ENCODE measurements around the gene HK1.
"Not testable (repeated sequence)": the region's sequence is repeated elsewhere in the genome, so short reads cannot be mapped to it uniquely, and the experiment has no call there.

The HK1 gene

DNA sequence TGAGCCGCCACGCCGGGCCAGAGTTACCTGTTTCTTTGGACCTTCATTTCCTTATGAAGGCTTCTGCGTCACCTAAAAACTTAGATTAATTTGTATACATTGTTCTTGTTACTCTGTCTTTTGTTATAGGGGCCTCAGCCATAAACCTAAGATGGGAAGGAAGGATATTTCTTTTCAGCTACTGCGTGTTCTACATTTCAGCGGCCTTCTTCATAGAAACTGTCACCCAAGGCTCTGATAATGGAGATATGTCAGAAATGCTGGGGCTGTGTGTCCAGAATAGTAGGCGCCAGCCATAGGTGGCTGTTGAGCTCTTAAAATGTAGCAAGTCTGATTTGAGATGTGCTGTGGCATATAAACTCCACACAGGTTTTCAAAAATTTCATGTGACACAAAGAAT is 52.9 kb downstream of the HK1 start:
- no peak for DNase-seq

DNA sequence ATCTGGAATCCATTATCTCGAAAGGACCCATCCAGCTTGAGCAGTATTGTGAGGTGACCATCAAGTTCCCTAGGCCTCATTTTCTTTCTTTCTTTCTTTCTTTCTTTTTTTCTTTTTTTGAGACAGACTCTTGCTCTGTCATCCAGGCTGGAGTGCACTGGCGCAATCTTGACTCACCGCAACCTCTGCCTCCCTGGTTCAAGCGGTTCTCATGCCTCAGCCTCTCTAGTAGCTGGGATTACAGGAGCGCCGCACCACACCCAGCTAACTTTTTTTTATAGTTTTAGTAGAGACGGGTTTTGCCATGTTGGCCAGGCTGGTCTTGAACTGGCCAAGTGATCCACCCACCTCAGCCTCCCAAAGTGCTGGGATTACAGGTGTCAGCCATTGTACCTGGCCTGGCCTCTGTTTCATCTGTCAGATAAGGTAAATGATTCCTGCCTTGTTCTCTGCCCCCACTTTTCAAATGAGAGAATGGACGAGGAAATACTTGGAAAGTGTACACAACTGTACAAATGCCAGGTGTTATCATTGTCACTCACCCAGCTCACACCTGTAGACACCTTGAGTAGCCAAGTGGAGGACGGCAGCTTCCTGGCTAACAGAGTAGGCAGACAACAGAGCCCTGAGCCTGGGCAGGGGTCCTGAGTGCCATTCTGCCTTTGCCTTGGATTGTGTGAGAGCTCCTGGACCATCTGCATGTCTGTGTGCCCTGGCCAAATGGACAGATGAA is 54.1 kb downstream of the HK1 start:
- DNase-seq = no peak

DNA sequence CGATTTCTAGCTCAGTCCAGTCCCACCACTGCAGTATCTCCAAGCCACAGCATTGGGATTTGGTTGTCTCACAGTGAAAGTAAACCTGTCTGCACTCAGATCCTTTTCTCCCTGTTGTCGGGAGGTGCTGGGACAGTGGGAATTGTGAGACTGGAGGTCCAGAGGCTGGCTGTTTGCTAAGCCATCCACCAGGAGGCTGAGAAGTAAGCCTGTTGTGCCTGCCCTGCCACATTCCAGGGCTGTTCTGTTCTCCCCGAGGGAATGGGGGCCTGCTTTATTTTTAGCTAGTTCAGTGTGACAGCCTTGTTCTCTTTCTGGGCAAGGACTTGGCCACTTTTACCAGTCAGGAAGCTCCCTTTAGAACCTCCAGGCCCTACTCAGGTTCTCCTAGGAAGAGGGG is 54.9 kb downstream of the HK1 start:
- DNase-seq = no peak

DNA sequence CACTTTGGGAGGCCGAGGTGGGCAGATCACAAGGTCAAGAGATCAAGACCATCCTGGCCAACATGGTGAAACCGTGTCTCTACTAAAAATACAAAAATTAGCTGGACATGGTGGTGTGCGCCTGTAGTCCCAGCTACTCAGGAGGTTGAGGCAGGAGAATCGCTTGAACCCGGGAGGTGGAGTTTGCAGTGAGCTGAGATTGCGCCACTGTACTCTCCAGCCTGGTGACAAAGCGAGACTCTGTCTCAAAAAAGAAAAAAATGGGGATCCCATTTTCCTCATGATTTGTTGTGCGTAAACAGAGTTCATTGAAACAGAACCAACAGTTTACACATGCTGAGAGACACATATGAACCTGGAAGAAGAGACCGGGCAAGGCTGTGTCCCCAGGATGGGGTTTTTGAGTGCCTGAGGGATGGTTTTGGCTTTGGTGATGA is 55.6 kb downstream of the HK1 start:
- not testable (repeated sequence) for DNase-seq

DNA sequence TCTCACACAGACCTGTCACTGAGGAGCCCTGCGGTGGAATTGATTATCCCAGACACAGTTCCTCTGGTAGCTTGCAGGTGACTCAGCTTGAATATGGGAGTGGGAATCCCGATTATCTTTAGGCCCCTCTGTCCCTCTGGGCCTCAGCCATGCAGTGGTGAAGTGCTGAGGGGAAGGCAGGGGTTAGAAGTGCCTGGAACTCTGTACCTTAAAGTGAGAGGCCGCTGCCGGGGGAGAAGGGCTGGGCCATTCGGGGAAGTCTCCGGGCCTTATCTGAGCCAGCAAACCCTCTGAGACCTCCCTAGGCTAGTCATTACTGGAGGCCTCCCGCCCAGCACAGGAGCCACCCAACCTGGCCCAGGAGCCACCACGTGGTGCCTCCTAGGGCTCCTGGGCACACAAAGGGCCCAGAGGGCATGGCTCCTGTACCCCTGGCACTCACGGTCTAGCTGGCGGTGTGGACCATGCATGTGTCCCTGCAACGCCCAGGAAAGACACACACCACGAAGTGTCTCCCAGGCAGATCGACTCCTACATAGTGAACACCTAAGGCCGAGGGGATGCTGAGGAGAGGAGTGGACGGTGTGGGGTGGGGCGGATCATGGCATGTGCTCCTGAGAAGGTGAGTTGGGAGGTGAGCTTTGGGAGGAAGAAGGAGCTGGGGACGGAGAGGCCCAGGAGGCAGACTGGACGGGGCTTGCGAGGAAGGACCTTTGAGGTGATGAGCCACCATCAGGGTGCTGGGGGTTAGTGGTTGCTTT is 56.2 kb downstream of the HK1 start:
- DNase-seq = no peak

DNA sequence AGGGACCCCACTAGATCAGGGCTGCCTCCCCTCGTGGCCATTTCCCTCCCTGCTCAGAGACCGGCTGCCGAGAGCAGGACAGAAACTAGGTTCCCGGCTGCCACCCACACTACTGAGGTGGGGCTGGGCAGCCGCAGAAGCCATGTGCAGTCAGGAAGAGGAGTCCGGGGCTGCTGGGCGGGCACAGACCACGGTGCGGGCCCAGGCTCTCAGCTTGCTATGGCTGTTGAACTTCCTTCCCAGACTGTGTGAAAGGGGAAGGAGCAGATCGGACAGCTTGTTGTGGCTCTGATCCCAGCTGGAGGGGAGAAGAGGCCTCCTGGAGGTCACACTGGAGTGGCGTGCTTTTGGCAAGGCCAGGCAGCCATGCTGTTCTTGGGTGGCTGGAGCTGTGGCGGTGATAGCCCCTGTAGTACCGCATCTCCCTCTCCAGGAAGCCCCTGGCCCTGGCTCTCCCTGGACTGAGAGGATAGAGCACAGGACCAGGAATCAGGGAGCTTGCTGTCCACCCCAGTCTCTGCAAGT is 56.8 kb downstream of the HK1 start:
- DNase-seq = no peak

DNA sequence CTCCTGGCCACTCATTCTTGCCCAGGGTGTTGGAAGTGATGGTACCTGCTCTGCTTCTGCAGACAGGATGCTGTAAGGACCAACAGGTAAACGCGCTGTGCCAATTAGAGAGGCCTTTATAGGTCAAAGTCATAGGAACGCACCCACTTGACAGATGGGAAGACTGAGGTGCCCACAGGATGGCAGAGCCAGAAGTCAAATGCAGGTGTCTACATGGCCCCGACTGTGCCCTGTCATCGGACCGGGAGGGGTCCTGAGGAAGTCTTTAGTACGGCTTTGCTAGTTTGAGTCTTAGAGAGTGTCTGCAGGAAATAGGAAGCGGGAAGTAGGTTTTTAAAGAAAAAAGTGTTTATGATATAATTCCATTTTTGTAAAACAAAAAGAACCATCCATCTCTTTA is 57.3 kb downstream of the HK1 start:
- no peak for DNase-seq

DNA sequence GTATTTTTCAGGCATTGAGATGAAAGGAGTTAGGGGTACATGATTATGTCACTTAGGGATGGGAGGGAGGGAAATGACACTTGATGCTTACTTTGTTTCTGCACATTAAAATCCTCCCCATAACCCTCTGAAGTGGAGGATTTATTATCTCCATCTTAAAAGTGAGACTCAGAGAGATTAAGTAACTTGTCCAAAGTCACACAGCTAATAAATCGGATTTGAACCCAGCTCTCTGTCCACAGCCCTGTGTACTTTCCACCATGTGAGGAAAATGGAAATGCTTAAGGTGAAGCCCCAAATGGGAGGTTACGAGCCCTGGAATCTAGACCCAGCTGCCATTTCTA is 58.6 kb downstream of the HK1 start:
- DNase-seq = no peak

DNA sequence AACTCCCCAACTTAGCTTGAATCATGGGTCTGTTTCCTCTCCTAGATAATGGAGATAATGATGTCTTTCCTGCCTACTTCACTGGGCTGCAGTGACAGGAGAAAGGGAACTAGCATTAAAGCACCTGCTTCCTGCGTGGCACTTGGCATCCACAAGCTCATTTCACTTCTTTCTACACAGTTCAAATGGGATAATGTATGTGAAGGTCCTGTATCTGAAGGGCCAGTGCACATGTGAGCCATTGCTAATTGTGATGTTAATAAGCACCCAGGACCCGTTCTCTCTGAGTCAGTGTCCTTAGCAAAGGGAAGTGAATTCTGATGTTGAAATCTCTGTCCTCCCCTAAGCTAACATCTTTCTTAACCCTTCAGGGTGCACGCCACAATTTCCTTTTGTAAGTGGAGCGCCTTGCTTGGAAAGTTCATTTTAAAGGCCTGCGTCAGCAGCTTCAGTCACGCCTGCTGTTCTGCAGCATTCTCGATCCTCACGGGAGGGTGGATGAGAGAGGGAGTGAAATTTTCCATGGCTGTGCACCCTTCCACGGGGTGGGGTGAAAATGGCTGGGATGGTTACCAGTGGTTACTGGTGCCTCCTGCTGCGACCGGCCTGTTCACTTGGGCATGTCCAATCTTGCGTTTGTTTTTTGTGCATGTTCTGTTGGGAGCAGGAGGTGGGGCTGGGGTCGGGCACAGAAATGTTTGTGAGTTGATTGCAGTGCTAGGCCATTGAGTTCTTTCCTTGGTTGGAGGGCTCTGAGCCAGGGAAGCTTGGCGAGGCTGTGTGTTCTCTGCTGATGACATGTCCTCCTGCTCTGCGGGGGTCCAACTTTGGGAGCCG is 59.2 kb downstream of the HK1 start:
- no peak for DNase-seq

DNA sequence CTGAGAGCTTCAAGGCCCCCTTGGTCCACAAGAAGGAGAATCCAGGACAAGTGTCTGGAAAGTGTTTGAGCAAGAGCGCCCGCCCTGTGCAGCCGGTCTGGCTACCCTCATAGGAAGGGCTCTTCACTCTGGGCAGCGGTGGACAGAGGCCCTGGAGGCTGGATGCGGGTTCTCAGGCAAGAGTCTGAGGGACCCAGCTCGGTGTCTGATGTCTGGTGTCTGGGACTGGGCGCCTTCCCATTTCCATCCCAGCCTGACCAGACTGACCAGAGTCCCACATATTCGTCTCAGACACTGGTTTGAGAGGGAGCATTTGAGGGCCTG is 59.8 kb downstream of the HK1 start:
- no peak for DNase-seq

DNA sequence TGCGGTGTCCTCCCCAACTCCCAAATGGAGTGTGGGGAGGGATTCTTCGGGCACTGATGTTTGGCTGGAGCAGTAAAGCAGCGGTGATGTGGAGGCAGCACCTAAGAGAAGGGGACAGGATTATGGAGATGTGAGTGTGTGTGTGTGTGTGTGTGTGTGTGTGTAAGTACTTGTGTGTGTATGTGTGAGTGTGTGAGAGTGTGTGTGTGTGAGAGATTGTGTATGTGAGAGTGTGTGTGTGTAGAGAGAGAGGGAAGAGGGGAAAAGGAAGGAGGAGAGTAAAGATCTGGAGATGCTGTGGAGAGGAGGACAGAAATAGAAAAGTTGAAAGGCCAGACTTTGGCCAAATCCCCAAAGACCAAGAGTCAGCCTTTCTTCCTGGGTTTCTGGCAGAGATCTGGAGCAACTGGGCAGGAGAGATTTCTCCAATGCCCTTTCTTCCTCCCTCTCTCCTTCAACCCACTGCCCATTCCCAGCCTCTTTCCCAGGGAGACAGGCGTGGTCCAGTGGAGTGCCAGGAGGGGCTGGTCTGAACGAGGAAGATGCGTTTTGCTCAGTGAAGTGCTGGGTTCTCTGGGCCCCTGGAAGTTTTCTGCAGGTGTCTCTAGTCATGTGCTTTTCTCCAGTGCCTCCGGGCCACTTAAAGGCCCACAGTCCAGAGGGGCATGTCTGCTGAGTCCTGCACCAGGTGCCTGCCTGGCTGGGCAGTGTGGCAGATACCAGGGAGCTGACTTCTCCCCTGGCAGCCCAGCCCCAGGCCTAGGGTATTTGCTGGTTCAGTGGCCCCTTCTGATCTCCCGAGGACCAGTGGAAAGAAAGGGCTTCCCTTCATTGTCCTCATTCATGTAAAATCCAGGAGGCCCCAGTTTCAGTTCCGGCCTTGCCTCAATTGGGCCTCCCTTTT is 60.5 kb downstream of the HK1 start:
- no peak for DNase-seq

DNA sequence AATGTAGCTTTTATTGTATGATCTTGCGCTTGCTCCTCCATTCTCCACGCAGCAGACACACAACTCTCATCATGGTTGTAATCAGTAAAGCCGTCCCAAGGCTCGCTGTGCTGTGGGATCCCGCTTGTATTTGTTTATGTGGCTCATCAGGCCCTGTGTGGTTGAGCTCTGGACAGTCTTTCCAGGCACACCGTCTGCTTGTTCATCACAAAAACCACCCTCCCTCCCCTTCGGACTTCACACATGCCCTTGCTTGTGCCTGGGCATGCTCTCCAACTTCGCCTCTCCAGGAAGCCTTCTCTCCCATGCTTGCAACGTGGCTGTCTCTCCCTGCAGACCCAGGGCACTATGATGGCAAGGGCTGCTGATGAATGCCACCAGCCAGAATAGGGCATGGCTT is 62.4 kb downstream of the HK1 start:
- DNase-seq = no peak

DNA sequence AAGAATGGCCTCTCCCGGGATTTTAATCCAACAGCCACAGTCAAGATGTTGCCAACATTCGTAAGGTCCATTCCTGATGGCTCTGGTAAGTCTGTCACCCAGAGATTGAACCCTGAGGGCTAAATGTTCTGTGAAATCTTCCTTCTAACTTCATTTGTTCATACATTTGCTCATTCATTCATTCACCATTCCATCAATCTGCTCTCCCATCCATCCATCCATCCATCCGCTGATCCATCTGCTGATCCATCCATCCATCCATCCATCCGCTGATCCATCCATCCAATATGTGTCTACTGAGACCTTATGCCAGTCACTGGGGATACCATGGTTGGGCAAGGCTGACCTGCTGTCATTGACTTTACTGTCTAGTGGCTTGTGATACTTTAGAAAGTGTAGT is 65.6 kb downstream of the HK1 start:
- DNase-seq = no peak

DNA sequence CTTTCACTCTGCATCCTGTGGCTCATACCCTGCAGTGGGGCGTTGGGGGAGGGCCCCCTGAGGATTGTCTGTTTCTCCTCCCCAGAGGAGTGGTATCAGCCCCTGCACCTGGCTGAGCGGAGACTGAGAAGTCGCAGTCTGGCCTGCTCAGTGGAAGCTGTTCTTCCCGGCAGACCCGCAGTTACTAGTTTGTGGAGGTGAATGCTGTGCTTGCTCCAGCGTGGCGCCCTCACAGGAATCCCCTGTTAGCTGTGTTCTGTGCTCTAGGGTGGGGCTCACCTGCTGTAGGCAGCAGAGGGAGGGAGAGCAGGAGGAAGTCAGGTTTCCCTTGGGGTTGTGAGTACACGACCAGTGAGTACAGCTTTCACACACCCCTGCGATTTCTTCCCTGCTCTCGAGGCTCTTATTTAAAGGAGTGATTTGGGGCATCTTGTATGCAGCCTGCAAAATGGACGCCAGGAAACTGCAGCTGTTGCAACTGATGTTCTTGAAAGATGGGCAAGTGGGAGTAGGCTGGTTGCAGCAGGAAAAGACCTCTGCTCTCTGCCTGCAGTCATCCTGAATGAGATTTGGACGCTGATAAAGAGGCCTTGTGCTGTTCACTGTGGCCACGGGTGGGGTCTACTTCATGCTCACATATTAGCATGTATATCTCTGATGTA is 66.4 kb downstream of the HK1 start:
- no peak for DNase-seq

DNA sequence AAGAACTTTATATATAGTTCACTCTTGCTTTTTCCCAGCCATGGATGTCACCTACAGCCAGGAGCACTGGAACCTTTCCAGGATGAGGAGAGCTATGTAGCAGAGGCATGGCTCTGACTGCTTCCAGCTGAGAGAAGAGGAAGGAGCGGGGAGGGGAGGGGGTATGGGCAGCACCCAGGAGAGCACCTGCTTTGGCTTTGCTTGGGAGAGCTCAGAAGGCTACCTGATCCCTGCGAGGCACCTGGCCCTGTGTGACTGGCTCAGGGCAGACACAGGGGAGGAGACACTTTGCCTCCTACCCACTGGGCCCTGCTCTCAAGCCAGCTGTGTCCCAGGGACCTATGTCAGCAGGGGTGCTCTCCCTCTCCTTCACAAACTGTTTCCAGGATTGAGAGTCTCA is 67.1 kb downstream of the HK1 start:
- DNase-seq = no peak

DNA sequence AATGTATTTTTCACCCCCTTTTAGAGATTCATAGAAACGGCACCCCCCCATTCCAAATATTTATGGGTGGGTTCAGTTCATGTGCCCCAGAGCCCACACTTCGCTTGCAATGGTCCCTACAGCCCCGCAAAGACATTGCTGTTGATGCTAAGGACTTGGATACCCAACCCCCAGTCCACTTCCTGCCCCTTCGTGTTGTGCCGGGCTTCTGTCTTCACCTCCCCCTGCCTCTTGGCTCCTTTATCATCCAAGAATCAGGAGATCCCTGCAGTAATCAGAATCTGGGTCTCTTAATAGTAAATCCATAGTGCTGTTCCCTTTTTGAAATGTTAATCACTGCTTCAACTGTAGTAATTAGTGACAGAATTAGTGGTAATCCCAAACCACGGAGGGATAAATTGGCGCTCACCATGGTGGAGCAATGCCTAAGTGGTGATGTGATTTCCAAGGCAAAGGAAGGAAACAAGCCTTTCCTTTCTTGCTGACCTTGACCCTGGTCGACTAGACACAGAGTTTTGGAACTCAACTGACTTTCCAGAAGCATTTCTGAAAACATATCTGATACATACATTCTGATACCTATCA is 67.7 kb downstream of the HK1 start:
- DNase-seq = no peak

DNA sequence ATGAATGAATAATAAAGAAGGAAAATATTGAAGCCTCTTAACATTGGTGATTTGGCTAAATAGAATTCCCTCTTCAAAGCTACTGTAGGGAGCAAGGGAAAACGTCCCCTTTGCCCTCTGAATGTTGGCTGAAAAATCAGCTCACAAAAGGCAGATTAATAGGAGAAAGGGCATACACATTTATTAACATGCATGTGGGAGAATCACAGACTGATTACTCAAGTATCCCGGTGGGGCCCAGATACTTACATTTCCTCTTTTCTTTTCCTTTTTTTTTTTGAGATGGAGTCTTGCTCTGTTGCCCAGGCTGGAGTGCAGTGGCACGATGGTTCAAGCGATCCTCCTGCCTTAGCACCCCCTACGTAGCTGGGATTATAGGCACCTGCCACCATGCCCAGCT is 68.5 kb downstream of the HK1 start:
- no peak for DNase-seq

DNA sequence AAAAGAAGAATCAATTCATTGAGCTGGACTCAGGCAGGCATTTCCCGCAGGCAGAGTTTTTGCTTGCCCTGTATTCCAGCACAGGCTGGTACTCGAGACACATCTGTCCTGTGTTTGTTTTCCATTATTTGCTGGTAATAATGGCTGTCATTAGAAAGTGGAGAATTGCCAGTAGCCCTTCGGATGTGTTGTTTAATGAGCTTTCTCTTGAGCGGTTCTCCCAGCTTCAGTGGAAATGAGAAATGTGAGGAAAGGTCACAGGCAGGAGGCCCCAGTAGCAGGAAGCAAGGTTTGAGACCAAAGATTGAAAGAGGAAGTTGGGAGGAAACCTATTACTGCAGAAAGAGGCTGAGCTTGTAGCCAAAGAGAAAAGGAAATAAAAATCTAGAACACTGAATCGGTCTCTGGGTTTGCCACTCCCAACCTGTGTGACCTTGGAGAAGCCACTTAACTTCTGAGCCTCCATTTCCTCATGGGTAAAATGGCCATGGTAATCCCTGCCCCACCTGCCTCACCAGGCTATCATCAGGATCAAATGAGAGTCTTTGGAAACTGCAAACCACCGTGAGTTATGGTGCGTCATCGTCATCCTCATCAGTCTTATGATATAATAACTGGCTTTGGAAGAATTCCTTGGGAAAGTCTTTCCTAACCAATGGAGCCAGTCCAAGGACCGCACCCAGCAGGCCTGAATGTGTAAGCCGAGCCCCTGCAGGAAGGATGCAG is 70.7 kb downstream of the HK1 start:
- DNase-seq = no peak

DNA sequence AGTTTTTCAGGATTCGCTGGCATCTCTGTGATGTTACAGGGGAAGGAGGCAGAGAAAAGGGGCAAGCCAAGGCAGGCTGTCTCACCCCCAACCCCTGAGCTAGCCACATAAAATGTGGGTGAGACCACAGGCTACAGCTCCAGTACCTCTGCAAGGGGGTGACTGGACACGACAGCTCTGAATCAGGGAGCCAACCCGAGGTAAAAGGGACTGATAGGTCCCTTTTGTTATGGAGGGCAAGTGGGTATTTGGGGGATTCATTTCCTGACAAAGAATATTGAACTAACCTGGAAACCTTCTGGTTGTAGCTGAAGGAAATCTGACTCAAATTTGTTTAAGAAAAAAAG is 71.2 kb downstream of the HK1 start:
- no peak for DNase-seq

DNA sequence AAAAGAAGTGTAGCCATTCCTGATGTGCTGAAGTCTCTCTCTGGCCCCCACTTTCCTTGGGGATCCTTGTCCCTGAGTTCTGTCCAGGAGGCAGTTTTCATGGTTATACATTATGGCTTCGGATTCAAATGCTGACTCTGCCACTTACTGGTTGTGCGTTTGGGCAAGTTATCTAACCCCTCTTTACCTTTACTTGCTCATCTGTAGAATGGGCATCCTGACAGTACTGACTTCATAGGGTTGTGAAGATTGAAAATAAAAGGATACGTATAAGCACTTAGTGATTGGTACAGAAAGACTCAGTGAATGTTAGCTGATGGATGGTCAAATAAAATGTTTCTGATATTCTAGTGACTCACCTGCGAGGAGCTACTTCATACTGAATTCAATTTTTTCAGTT is 73.3 kb downstream of the HK1 start:
- DNase-seq = no peak

DNA sequence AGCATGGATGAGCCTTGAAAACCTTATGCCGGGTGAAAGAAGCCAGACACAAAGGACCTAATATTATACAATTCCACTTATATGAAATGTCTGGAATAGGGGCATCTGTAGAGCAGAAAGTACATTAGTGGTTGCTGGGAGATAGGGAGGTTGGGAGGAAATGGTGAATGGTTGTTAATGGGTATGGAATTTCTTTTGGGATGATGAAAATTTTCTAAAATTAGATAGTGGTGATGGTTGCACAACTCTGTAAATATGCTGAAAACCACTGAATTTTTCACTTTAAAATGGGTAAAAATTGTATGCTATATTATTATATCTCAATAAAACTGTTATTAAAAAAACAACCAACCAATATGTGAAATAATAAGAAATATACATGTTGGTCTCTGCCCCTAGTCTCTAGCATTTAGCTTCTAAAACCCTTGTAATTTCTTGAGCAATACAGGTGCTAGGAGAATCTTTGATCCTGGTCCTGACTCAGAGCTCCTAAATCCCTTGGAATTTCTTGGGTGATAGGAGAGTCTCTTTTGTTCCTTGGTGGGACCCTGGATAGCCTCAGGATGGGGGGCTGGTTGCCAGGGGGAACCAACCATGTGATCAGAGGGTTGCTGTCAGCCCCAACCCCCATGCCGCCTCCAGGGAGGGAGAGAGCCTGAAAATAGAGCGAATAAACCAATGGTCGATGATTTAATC is 74.4 kb downstream of the HK1 start:
- no peak for DNase-seq

Data from activated naive CD4-positive, alpha-beta T cell treated with anti-CD3 and anti-CD28 coated beads, Interleukin-2, amount 50 U/mL, for 16 hours (primary cell).